Measurements from ENCODE around the gene MRPL39. TPM values are rescaled to one million over a fixed set of nuclear protein-coding genes. Genes with fewer than 3 reads are reported as not detected.
"Not testable (repeated sequence)": the region's sequence is repeated elsewhere in the genome, so short reads cannot be mapped to it uniquely, and the experiment has no call there.

Gene MRPL39
- total and polyA plus RNA-seq, 7 donors: 40.5 to 75.0 (median 44.5) TPM

DNA sequence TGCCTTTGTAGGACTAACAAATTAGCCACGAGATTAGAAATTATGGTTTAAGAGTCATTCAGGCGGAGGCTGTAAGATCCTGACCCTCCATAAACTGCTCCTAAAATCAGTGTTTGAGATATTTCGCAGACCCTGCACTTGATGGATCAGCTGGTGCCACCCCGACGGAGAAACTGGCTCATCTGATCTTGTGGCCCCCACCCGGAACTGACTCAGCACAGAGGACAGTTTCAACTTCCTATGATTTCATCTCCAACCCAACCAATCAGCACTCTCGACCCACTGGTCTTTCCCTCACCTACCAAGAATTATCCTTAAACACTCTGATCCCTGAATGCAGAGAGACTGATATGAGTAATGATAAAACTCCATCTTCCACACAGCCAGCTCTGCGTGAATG, 28.0 kb upstream of the MRPL39 start:
- TF ChIP-seq, protein P1, sequence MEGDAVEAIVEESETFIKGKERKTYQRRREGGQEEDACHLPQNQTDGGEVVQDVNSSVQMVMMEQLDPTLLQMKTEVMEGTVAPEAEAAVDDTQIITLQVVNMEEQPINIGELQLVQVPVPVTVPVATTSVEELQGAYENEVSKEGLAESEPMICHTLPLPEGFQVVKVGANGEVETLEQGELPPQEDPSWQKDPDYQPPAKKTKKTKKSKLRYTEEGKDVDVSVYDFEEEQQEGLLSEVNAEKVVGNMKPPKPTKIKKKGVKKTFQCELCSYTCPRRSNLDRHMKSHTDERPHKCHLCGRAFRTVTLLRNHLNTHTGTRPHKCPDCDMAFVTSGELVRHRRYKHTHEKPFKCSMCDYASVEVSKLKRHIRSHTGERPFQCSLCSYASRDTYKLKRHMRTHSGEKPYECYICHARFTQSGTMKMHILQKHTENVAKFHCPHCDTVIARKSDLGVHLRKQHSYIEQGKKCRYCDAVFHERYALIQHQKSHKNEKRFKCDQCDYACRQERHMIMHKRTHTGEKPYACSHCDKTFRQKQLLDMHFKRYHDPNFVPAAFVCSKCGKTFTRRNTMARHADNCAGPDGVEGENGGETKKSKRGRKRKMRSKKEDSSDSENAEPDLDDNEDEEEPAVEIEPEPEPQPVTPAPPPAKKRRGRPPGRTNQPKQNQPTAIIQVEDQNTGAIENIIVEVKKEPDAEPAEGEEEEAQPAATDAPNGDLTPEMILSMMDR (IDR thresholded peaks at IDR 0.05): no peak
- peaks cover 0 to 15% (median 0%) of the 10 kb centered on the region in 3 donors for H3K27me3 ChIP-seq (ENCODE audit: insufficient read depth in 3 of 3, low read length in 2 of 3)
- H3K9me3 ChIP-seq: no peaks in the 10 kb centered on the region
- no peak overlapping the region for H3K4me3 ChIP-seq
- ATAC-seq (no peak), DNase-seq (no peak)
- intact Hi-C loops (cut with DNase I): no loop called here
- H3K27ac ChIP-seq: no peak overlapping the region
- 71 to 74% (median 73%) methylated on average over 8 of the region's 8 CpGs for WGBS, 3 donors
- no peaks in the 10 kb centered on the region for H3K36me3 ChIP-seq (ENCODE audit: insufficient read depth in 1 of 2, low read depth in 1 of 2)
- H3K4me1 ChIP-seq: peaks cover 11% of the 10 kb centered on the region

DNA sequence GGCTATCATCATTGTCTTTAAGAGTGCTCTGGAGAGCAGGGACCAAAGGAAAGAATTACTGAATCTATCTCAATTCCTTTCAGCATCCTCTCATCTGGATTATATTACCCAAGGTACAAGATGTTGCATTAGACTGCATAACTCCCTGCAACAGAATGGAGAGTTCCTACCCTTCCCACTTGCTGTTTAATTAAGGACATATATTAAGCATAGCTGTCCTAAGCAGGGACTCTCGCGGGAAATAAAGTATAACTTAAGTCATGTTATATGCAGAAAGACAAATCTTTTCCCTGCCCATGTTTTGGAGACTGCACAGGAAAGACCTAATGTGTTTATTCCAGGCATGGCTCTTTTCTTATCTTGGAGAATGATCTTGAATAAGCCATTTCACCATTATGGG, 25.0 kb upstream of the MRPL39 start:
- no peak overlapping the region for H3K27ac ChIP-seq
- intact Hi-C loops (cut with DNase I): no loop called here
- H3K4me3 ChIP-seq: no peak overlapping the region
- TF ChIP-seq, protein P1 (IDR thresholded peaks at IDR 0.05): no peak
- no peaks in the 10 kb centered on the region for H3K9me3 ChIP-seq
- ATAC-seq (no peak), DNase-seq (no peak)
- H3K4me1 ChIP-seq: no peaks in the 10 kb centered on the region
- WGBS, 3 donors: 86 to 94% (median 89%) methylated on average over 2 of the region's 2 CpGs
- H3K27me3 ChIP-seq (ENCODE audit: insufficient read depth in 3 of 3, low read length in 2 of 3): no peaks in the 10 kb centered on the region
- H3K36me3 ChIP-seq (ENCODE audit: insufficient read depth in 1 of 2, low read depth in 1 of 2): no peaks in the 10 kb centered on the region

DNA sequence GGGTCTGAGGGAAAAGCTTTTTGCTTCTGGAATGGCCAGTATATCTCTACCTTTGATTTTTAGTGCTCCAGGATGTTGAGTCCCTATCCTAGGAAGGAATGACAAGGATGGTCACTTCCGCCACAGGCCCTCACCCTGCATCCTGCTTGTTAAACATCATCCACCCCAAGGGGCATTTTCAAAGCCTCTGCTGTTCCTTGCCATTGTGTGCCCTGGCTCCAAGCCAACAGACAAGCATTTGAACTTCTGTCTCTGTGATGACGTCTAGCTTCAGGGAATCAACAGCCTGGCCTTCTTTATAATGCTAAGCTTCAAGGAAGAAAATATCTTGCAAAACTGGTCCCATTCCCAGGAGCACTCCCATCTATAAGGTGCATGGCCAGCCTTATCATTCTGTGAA, 19.5 kb upstream of the MRPL39 start:
- no peak overlapping the region for H3K4me3 ChIP-seq
- H3K4me1 ChIP-seq: no peaks in the 10 kb centered on the region
- TF ChIP-seq, protein P1 (IDR thresholded peaks at IDR 0.05): no peak
- DNase-seq: peak in 1 of 2 donors; percentile 20
- H3K27ac ChIP-seq: no peak overlapping the region
- intact Hi-C loops (cut with DNase I): no loop called here
- WGBS, 3 donors: 51 to 53% (median 52%) methylated on average over 2 of the region's 2 CpGs
- peak in 1 of 4 donors; percentile 19 for ATAC-seq
- no peaks in the 10 kb centered on the region for H3K9me3 ChIP-seq
- H3K36me3 ChIP-seq (ENCODE audit: insufficient read depth in 1 of 2, low read depth in 1 of 2): no peaks in the 10 kb centered on the region
- no peaks in the 10 kb centered on the region for H3K27me3 ChIP-seq (ENCODE audit: insufficient read depth in 3 of 3, low read length in 2 of 3)

DNA sequence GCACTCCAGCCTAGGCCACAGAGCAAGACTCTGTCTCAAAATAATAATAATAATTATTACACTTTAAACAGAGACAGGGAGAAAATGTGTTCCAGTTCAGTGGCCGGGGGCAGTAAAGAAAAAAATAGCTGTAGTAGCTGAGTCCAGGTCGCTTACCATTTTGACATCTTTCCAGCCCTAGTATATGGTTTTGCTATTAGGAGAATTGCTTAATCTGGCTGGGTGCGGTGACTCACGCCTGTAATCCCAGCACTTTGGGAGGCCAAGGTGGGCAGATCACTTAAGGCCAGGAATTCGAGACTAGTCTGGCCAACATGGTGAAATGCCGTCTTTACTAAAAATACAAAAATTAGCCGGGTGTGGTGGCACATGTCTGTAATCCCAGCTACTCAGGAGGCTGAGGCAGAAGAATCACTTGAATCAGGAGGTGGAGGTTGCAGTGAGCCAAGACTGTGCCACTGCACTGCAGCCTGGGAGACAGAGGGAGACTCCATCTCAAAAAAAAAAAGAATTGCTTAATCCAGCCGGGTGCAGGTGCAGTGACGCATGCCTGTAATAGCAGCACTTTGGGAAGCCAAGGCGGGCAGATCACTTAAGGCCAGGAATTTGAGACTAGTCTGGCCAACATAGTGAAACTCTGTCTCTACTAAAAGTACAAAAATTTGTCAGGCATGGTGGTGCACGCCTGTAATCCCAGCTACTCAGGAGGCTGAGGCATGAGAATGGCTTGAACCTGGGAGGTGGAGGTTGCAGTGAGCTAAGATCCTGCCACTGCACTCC, 18.7 kb upstream of the MRPL39 start:
- intact Hi-C loops (cut with DNase I); H3K27me3 ChIP-seq (ENCODE audit: insufficient read depth in 3 of 3, low read length in 2 of 3); DNase-seq; H3K36me3 ChIP-seq (ENCODE audit: insufficient read depth in 1 of 2, low read depth in 1 of 2); H3K9me3 ChIP-seq; H3K27ac ChIP-seq; H3K4me1 ChIP-seq; ATAC-seq; H3K4me3 ChIP-seq: not testable (repeated sequence)
- 63 to 68% (median 67%) methylated on average over 11 of the region's 11 CpGs for WGBS, 3 donors

DNA sequence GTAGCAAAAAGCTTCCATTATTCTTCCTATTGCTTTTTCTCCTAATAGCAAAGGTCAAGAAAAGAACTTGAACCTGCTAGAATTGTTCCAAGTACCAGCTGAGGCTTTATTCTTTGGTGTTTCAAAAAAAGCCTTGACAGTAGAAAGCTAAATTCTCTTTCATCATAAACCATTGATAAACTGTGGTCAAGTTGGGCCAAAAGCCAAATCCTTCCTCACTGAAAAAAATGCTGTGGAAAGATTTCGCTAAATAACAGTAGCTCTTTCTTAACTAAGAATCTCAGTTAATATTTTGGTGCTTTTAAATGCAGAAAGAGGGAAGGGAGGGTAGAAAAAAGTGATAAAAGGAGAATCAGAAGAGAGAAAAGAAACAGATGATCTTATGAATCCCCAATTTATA, 17.8 kb upstream of the MRPL39 start:
- ATAC-seq (no peak), DNase-seq (no peak)
- Histone ChIP-seq H3K4me3 (no peak overlapping the region), H3K27ac (no peak overlapping the region), H3K36me3 (ENCODE audit: insufficient read depth in 1 of 2, low read depth in 1 of 2) (no peaks in the 10 kb centered on the region), H3K9me3 (no peaks in the 10 kb centered on the region), H3K4me1 (no peaks in the 10 kb centered on the region), H3K27me3 (ENCODE audit: insufficient read depth in 3 of 3, low read length in 2 of 3) (no peaks in the 10 kb centered on the region)
- WGBS, 3 donors: 90 to 97% (median 93%) methylated on average over 1 of the region's 1 CpG
- TF ChIP-seq, protein P1 (IDR thresholded peaks at IDR 0.05): no peak
- intact Hi-C loops (cut with DNase I): no loop called here

All from psoas muscle (tissue), 8 donors.